IMR-90 (cell line): ENCODE data around the gene TOR1A. TPM values are rescaled to one million over a fixed set of nuclear protein-coding genes. Genes with fewer than 3 reads are reported as not detected.

ENCODE experiments used
- ATAC-seq: fragments of 200-7000 bp; cut with Tn5 transposase; 2 replicates; pipeline ENCODE4 v1.9.1; 2020; ENCODE audit warnings: low read depth, mild to moderate bottlenecking, moderate library complexity
- BruUV-seq: library from RNA; stranded (reverse); fragments of 400-500 nt; replicated peaks from 2 replicates; lab custom pipeline; 2021; lab: Mats Ljungman, UMichigan
- CTCF ChIA-PET: fragments of 300-600 bp; formaldehyde crosslinking; extraction: SDS; loops from one replicate; lab custom pipeline; 2021; ENCODE audit warnings: antibody characterized with exemption; lab: Yijun Ruan, JAX
- POLR2A ChIA-PET: fragments of 300-600 bp; sonication (Branson Sonifier 250); formaldehyde crosslinking; loops from one replicate; lab custom pipeline; 2022; ENCODE audit warnings: antibody characterized with exemption; ENCODE audit not compliant: unreplicated experiment; lab: Charles Lee
- DNase-seq: peaks from one replicate; pipeline ENCODE4 v3.0.0; 2013
- H2AFZ ChIP-seq: replicated peaks from 2 replicates; pipeline ENCODE3; 2013; ENCODE audit warnings: low read length, mild to moderate bottlenecking; ENCODE audit not compliant: poor library complexity
- H2AK5ac ChIP-seq: 2 replicates; pipeline ENCODE4 v1.6.1; 2013; ENCODE audit warnings: low read depth, low read length, inconsistent platforms
- H2AK9ac ChIP-seq: replicated peaks from 2 replicates; pipeline ENCODE3; 2013; ENCODE audit warnings: mild to moderate bottlenecking, low read depth, low read length, moderate library complexity; ENCODE audit not compliant: poor library complexity
- H2BK120ac ChIP-seq: 2 replicates; pipeline ENCODE4 v1.6.1; 2013; ENCODE audit warnings: low read depth, low read length, inconsistent platforms
- H2BK15ac ChIP-seq: 3 replicates; pipeline ENCODE4 v1.6.1; 2013; ENCODE audit warnings: low read depth, low read length, inconsistent platforms
- H2BK20ac ChIP-seq: 2 replicates; pipeline ENCODE4 v1.6.1; 2013; ENCODE audit warnings: low read depth, mild to moderate bottlenecking, inconsistent platforms, low read length, moderate library complexity
- H2BK5ac ChIP-seq: 2 replicates; pipeline ENCODE4 v1.6.1; 2013; ENCODE audit warnings: mild to moderate bottlenecking, low read depth, low read length, inconsistent platforms; ENCODE audit not compliant: poor library complexity, severe bottlenecking
- H3K14ac ChIP-seq: replicated peaks from 2 replicates; pipeline ENCODE4 v1.6.1; 2013; ENCODE audit warnings: low read depth, low read length, inconsistent platforms
- H3K18ac ChIP-seq: 2 replicates; pipeline ENCODE4 v1.6.1; 2013; ENCODE audit warnings: low read depth, low read length, control low read depth
- H3K23ac ChIP-seq: 2 replicates; pipeline ENCODE4 v1.6.1; 2013; ENCODE audit warnings: low read depth, low read length, inconsistent platforms
- H3K27ac ChIP-seq: 2 replicates; pipeline ENCODE4 v1.5.1; 2013; ENCODE audit warnings: mild to moderate bottlenecking, control low read depth, low read length; ENCODE audit not compliant: insufficient read depth
- H3K27me3 ChIP-seq: 2 replicates; pipeline ENCODE4 v1.6.1; 2013; ENCODE audit warnings: low read length; ENCODE audit not compliant: control insufficient read depth, insufficient read depth
- H3K36me3 ChIP-seq: 2 replicates; pipeline ENCODE4 v1.6.1; 2013; ENCODE audit warnings: low read length, mixed read lengths; ENCODE audit not compliant: control insufficient read depth, insufficient read depth
- H3K4ac ChIP-seq: 2 replicates; pipeline ENCODE4 v1.6.1; 2013; ENCODE audit warnings: low read depth, low read length, inconsistent platforms
- H3K4me1 ChIP-seq: 2 replicates; pipeline ENCODE4 v1.6.1; 2013; ENCODE audit warnings: low read length, mixed read lengths; ENCODE audit not compliant: control insufficient read depth, insufficient read depth
- H3K4me2 ChIP-seq: 2 replicates; pipeline ENCODE4 v1.6.1; 2013; ENCODE audit warnings: low read depth, mild to moderate bottlenecking, control low read depth, low read length, moderate library complexity
- H3K4me3 ChIP-seq: 2 replicates; pipeline ENCODE4 v1.5.1; 2013; ENCODE audit warnings: low read depth, mild to moderate bottlenecking, control low read depth, low read length, moderate library complexity; ENCODE audit not compliant: insufficient read depth
- H3K56ac ChIP-seq: 2 replicates; pipeline ENCODE4 v1.6.1; 2013; ENCODE audit warnings: low read length, inconsistent platforms; ENCODE audit not compliant: insufficient read depth; ENCODE audit errors: extremely low read depth
- H3K79me1 ChIP-seq, 2 experiments: 2 replicates each; pipeline ENCODE4 v1.6.1; 2013; ENCODE audit warnings: low read length in 2 of 2, inconsistent platforms in 1 of 2, low read depth in 1 of 2
- H3K9ac ChIP-seq: 2 replicates; pipeline ENCODE4 v1.6.1; 2013; ENCODE audit warnings: low read depth, low read length, control low read depth
- H3K9me1 ChIP-seq: 2 replicates; pipeline ENCODE4 v1.6.1; 2013; ENCODE audit warnings: low read length, inconsistent platforms; ENCODE audit not compliant: insufficient read depth
- H3K9me3 ChIP-seq: 2 replicates; pipeline ENCODE4 v1.6.1; 2013; ENCODE audit warnings: low read length; ENCODE audit not compliant: control insufficient read depth, insufficient read depth
- H4K20me1 ChIP-seq: 2 replicates; pipeline ENCODE4 v1.6.1; 2013; ENCODE audit warnings: low read length, inconsistent platforms; ENCODE audit not compliant: insufficient read depth
- H4K5ac ChIP-seq: 2 replicates; pipeline ENCODE4 v1.6.1; 2013; ENCODE audit warnings: mild to moderate bottlenecking, low read depth, low read length, control low read depth
- H4K8ac ChIP-seq, 2 experiments: 2 replicates each; pipeline ENCODE4 v1.6.1; 2013; ENCODE audit warnings: low read depth in 2 of 2, low read length in 2 of 2, control low read depth in 1 of 2, inconsistent platforms in 1 of 2
- H4K91ac ChIP-seq: 2 replicates; pipeline ENCODE4 v1.6.1; 2013; ENCODE audit warnings: low read depth, low read length, inconsistent platforms; ENCODE audit not compliant: insufficient read depth
- BHLHE40 ChIP-seq: fragments of 150-350 bp; IDR thresholded peaks from 2 replicates; pipeline ENCODE4 v1.6.1; 2016; ENCODE audit warnings: mild to moderate bottlenecking, low read depth, low read length
- CEBPB ChIP-seq: IDR thresholded peaks from 2 replicates; pipeline ENCODE4 v1.6.1; 2012; ENCODE audit warnings: low read depth, low read length, improper control_type of control experiment
- CHD1 ChIP-seq: IDR thresholded peaks from 2 replicates; pipeline ENCODE4 v1.6.1; 2012; ENCODE audit warnings: low read depth, low read length, improper control_type of control experiment
- CTCF ChIP-seq: conservative IDR thresholded peaks from 2 replicates; pipeline ENCODE4 v1.5.1; 2012; ENCODE audit warnings: mild to moderate bottlenecking, low read depth, low read length, improper control_type of control experiment
- ELK1 ChIP-seq: fragments of 150-350 bp; IDR thresholded peaks from 2 replicates; pipeline ENCODE4 v1.6.1; 2016; ENCODE audit warnings: low read depth, mild to moderate bottlenecking, low read length, moderate library complexity, borderline replicate concordance
- FOS ChIP-seq: fragments of 150-350 bp; IDR thresholded peaks from 2 replicates; pipeline ENCODE4 v1.6.1; 2016; ENCODE audit warnings: low read depth, low read length
- MAFK ChIP-seq: IDR thresholded peaks from 2 replicates; pipeline ENCODE4 v1.6.1; 2012; ENCODE audit warnings: low read depth, low read length, improper control_type of control experiment
- MAZ ChIP-seq: IDR thresholded peaks from 2 replicates; pipeline ENCODE4 v1.6.1; 2012; ENCODE audit warnings: low read depth, mild to moderate bottlenecking, low read length, improper control_type of control experiment, moderate library complexity, borderline replicate concordance
- MXI1 ChIP-seq: IDR thresholded peaks from 2 replicates; pipeline ENCODE4 v1.6.1; 2012; ENCODE audit warnings: low read depth, mild to moderate bottlenecking, low read length, moderate library complexity, borderline replicate concordance
- NFE2L2 ChIP-seq: fragments of 150-350 bp; IDR thresholded peaks from 2 replicates; pipeline ENCODE4 v1.6.1; 2016; ENCODE audit warnings: low read depth, mild to moderate bottlenecking, low read length
- POLR2A ChIP-seq: IDR thresholded peaks from 2 replicates; pipeline ENCODE4 v1.6.1; 2012; ENCODE audit warnings: mild to moderate bottlenecking, low read depth, low read length
- RAD21 ChIP-seq: IDR thresholded peaks from 2 replicates; pipeline ENCODE4 v1.6.1; 2012; ENCODE audit warnings: low read length, improper control_type of control experiment
- RCOR1 ChIP-seq: IDR thresholded peaks from 2 replicates; pipeline ENCODE4 v1.6.1; 2012; ENCODE audit warnings: mild to moderate bottlenecking, low read length, improper control_type of control experiment; ENCODE audit not compliant: insufficient replicate concordance
- RFX5 ChIP-seq: IDR thresholded peaks from 2 replicates; pipeline ENCODE4 v1.8.0; 2012; ENCODE audit warnings: low read depth, mild to moderate bottlenecking, low read length, moderate library complexity
- SMC3 ChIP-seq: fragments of 150-350 bp; IDR thresholded peaks from 2 replicates; pipeline ENCODE4 v1.6.1; 2016; ENCODE audit warnings: low read depth, mild to moderate bottlenecking, antibody characterized with exemption, low read length, moderate library complexity
- USF2 ChIP-seq: fragments of 150-350 bp; IDR thresholded peaks from 2 replicates; pipeline ENCODE4 v1.6.1; 2017; ENCODE audit warnings: mild to moderate bottlenecking, antibody characterized with exemption, low read length, low read depth
- WGBS, 2 experiments: methylation state at CpG; one replicate each; pipeline versions ENCODE4 v1.1.5 to v1.1.7; 2013; ENCODE audit warnings: missing lambda C conversion rate in 2 of 2; ENCODE audit not compliant: insufficient read length in 1 of 2; ENCODE audit errors: extremely low coverage in 2 of 2; 5-methylcytosine and 5-hydroxymethylcytosine counted together
- dilution Hi-C: fragments of 300-500 bp; cut with HindIII; formaldehyde crosslinking; loops from one replicate; pipeline ENCODE4 v1.14.3; 2018; ENCODE audit warnings: low sequenced_read_pairs; ENCODE audit not compliant: unreplicated experiment
- in situ Hi-C: fragments of 300-500 bp; cut with MboI; formaldehyde crosslinking; loops from 3 replicates; pipeline ENCODE4 v1.14.3; 2019; ENCODE audit warnings: low sequenced_read_pairs, inconsistent platforms, mixed read lengths
- intact Hi-C: fragments of 100-400 bp; cut with micrococcal nuclease; formaldehyde crosslinking; loops from 2 replicates; pipeline ENCODE4 v1.10.0; 2022
- polyA plus RNA-seq, 3 experiments: library from polyadenylated mRNA; depleted of rRNA; stranded (reverse); fragments of >200 nt; gene quantifications; 2 replicates each; pipeline ENCODE4 v1.2.3, GENCODE V29; 2012; ENCODE audit warnings: low replicate concordance in 1 of 3
- total RNA-seq: library from RNA; depleted of rRNA; stranded (reverse); fragments of >200 nt; gene quantifications from 2 replicates; pipeline ENCODE4 v1.2.3, GENCODE V29; 2012

TOR1A gene
- total and polyA plus RNA-seq, 2 of the 4 experiments (the other 2 are of a cell fraction), result 27.1 to 74.2 TPM

GRCh38 chr9:129849901-129850300 is 26.0 kb upstream of the TOR1A start:
- no peak overlapping the region for H3K4me2 ChIP-seq
- H4K91ac ChIP-seq, result no peak overlapping the region
- POLR2A ChIA-PET, result no interaction called here
- dilution Hi-C loops (no loop called here), in situ Hi-C loops (no loop called here), intact Hi-C loops (no loop called here)
- no peak overlapping the region for H2BK15ac ChIP-seq
- 100% methylated on average over 2 of the region's 6 CpGs; no CpG with 5 or more reads in 1 of the 2 experiments for WGBS, 2 experiments
- H2BK20ac ChIP-seq, result no peak overlapping the region
- 0 out of 4 replicates have a peak, but pooled peaks cover 0 to 3% of the 10 kb centered on the region in 2 experiments for H3K79me1 ChIP-seq
- TF ChIP-seq SMC3 (no peak), CTCF (no peak), CEBPB (no peak), ELK1 (no peak), POLR2A (no peak), MXI1 (no peak), MAFK (no peak), RFX5 (no peak), RCOR1 (no peak), BHLHE40 (no peak), NFE2L2 (no peak), USF2 (no peak), RAD21 (no peak), CHD1 (no peak), MAZ (no peak), FOS (no peak)
- H3K4ac ChIP-seq, result no peak overlapping the region
- H2BK5ac ChIP-seq, result no peak overlapping the region
- H3K18ac ChIP-seq, result no peak overlapping the region
- ATAC-seq (no peak), DNase-seq (peak; percentile 18)
- no peak overlapping the region for H4K8ac ChIP-seq
- no peak overlapping the region for H2AK9ac ChIP-seq
- H3K14ac ChIP-seq, result no peak overlapping the region
- H4K5ac ChIP-seq, result no peak overlapping the region
- peaks cover 4% of the 10 kb centered on the region; the same call in 1 of the 2 replicates for H4K20me1 ChIP-seq
- H3K4me1 ChIP-seq, result no peaks in the 10 kb centered on the region
- BruUV-seq, result no TSS peak
- H2AK5ac ChIP-seq, result no peak overlapping the region
- no peak overlapping the region for H3K27ac ChIP-seq
- no peak overlapping the region for H2BK120ac ChIP-seq
- no peak overlapping the region for H3K23ac ChIP-seq
- peaks cover 3% of the 10 kb centered on the region; the same call in 1 of the 2 replicates for H3K9me1 ChIP-seq
- CTCF ChIA-PET, result no interaction called here
- no peak overlapping the region for H3K4me3 ChIP-seq
- H3K9ac ChIP-seq, result no peak overlapping the region
- H3K9me3 ChIP-seq, result no peaks in the 10 kb centered on the region
- peaks cover 26% of the 10 kb centered on the region for H3K36me3 ChIP-seq
- no peak overlapping the region for H2AFZ ChIP-seq
- no peaks in the 10 kb centered on the region for H3K27me3 ChIP-seq
- no peak overlapping the region for H3K56ac ChIP-seq
